ENCODE results near the gene LIN52.

DNA sequence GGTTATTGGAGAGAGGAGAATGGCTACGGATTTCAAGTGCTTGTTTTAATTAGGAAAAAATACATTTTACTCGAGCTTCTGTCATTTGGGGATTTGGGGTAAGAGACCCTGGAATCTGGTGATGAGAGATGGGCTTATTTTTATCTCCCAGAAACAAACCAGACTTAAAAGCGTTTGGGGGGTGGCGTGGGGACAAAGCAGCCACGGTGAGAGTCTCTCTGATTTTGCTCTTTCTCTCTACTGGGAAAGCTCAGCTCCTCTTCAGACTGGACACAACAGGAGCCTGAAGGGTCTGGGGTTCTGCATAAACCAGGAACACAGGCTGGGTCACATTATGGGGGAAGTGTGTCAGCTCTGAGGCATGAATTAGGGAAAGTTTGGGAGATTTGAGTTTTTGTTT is 158.3 kb downstream of the LIN52 start:
- TF ChIP-seq, protein P1, sequence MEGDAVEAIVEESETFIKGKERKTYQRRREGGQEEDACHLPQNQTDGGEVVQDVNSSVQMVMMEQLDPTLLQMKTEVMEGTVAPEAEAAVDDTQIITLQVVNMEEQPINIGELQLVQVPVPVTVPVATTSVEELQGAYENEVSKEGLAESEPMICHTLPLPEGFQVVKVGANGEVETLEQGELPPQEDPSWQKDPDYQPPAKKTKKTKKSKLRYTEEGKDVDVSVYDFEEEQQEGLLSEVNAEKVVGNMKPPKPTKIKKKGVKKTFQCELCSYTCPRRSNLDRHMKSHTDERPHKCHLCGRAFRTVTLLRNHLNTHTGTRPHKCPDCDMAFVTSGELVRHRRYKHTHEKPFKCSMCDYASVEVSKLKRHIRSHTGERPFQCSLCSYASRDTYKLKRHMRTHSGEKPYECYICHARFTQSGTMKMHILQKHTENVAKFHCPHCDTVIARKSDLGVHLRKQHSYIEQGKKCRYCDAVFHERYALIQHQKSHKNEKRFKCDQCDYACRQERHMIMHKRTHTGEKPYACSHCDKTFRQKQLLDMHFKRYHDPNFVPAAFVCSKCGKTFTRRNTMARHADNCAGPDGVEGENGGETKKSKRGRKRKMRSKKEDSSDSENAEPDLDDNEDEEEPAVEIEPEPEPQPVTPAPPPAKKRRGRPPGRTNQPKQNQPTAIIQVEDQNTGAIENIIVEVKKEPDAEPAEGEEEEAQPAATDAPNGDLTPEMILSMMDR (IDR thresholded peaks at IDR 0.05; ENCODE audit: low read length): no peak
- TF ChIP-seq EZH2 (optimal IDR thresholded peaks at IDR 0.05; ENCODE audit: low read depth, low read length) (no peak), EZH2phosphoT487 (IDR thresholded peaks at IDR 0.05; ENCODE audit: low read length) (no peak)

Measured in MM.1S (cell line).